GM18868 (cell line): ENCODE measurements around the gene STOML3.
"Not testable (repeated sequence)": the region's sequence is repeated elsewhere in the genome, so short reads cannot be mapped to it uniquely, and the experiment has no call there.

Source experiments
- ATAC-seq: cut with Tn5 transposase; IDR thresholded peaks from one replicate; pipeline ENCODE4 v1.9.1; 2021; ENCODE audit warnings: mild to moderate bottlenecking, moderate library complexity; ENCODE audit not compliant: unreplicated experiment

Gene STOML3

DNA sequence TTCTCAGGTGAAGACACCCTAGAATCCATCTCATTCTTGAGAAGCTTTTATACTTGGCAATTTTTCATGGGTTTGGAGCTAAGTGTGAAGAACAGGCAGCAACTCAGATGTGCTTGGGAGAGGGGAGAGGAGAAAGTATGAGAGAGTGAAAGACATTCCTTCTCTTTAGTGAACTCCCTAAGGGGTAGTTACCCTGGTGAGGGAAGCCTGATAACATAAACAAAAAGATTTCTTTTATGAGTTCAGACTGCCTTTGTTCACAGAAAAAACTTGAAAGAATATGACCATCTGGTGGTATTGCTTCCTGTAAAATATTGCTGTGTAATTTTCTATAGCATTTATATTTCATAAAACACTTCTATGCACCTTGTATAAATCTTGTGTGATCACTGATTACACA, at the start of gene STOML3:
TSS of gene STOML3 (minus strand) at position 139 of the 400 bp plus-strand sequence. CDS start at position 29, 110 bp downstream.
- no peak for ATAC-seq

DNA sequence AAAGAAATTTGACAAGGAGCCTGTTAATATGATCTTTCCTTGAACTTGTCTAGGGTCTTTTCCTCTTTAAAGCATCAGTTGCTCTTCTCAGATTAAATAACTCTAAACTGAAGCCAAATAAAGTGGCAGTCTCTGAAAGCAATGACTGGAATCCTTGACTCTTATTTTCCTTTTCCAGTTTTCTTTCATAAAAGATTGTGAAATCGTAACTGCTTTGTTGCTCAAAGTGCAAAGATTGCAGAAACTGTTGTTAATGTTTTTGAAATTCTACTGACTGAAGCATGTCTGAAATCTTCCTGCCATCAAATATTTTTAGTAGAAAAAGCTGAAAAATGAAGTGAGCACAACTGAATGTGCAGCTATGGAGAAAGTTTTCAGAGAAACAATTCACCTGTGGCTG, 49.6 kb upstream of the STOML3 start:
- no peak for ATAC-seq

DNA sequence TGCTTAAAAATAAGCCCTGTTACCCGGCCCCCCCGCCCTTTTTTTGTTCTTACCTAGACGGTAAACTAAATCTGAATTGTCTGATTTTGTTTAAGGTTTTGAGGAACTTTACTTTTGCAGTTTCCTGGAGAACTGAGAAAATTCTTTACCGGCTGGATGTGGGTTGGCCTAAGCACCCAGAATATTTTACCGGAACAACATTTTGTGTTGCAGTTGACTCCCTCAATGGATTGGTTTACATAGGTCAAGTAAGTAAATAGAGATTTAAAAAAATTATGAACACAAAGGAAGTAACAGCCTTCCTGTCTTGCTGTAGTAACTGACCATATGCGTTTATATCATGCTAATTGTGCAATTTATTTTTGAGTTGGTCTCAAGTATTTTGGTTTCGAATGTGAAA, 48.4 kb upstream of the STOML3 start:
- ATAC-seq, result no peak

GRCh38 chr13:39038569-39039030, 48.0 kb upstream of the STOML3 start:
- ATAC-seq, result peak; percentile 36

DNA sequence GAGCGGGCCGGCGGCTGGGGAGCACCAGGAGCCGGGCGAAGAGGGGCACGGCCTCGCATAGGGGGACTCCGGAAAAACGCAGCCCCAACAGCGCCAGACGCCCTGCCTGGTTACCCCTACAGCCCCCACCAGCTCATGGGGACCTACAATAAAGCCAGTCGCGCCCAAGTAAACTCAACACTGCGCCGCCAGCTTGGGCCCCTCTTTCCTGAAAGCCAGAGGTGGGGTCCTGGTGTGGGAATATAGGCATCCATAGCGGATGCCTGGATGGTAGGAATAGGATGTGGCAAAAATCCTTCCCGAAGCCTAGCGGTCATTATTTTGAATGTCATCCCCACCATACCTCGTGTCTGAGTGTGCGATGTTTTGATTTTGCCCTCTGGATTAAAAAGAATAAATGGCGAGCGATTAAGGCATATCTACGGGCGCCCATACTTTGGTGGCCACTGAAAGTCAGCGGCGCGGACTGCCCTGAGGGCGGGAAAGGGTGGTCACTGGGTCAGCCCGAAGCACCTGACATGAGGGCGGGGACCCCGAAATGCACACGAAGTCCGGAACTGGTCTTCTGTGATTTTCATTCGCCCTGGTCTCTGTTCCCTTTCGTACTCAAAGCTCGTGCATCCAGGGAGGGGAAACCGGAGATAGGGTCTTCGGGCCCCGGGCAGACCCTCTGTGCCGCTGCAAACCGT, 47.4 kb upstream of the STOML3 start, which contains the start of the genes NHLRC3 and PROSER1:
TSS of gene NHLRC3 (plus strand) at position 577 of the 689 bp plus-strand sequence. CDS start 184 bp downstream, outside the sequence.
TSS of gene PROSER1 (minus strand) at position 210 of the 689 bp plus-strand sequence. CDS start 847 bp downstream, outside the sequence.
- ATAC-seq, result peak; percentile 68

- peak; percentile 23 for ATAC-seq
Measured at GRCh38 chr13:39037410-39037879, 46.8 kb upstream of the STOML3 start.

- no peak for ATAC-seq
Measured at GRCh38 chr13:39036212-39036611, 45.6 kb upstream of the STOML3 start.

GRCh38 chr13:39035799-39036198, 45.2 kb upstream of the STOML3 start:
- no peak for ATAC-seq

GRCh38 chr13:39035204-39035603, 44.6 kb upstream of the STOML3 start:
- no peak for ATAC-seq

GRCh38 chr13:39034085-39034484, 43.5 kb upstream of the STOML3 start:
- ATAC-seq, result no peak

GRCh38 chr13:39032150-39032549, 41.5 kb upstream of the STOML3 start:
- ATAC-seq, result no peak

DNA sequence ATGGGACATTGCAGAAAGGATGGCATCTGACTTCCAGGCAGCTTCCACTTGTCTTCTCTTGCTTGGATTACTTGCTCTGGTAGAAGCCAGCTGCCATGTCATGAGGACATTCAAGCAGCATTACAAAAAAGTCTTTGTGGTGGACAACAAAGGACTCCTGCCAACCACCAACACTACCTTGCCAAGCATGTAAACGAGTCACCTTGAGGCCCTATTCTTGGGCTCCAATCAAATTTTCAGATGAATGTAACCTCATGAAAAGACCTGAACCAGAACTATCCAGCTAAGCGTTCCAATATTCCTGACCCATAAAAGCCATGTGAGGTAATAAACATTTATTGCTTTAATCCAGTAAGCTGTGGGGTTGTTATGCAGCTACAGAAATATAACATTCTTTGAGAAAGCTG, 34.8 kb upstream of the STOML3 start:
- ATAC-seq, result no peak

DNA sequence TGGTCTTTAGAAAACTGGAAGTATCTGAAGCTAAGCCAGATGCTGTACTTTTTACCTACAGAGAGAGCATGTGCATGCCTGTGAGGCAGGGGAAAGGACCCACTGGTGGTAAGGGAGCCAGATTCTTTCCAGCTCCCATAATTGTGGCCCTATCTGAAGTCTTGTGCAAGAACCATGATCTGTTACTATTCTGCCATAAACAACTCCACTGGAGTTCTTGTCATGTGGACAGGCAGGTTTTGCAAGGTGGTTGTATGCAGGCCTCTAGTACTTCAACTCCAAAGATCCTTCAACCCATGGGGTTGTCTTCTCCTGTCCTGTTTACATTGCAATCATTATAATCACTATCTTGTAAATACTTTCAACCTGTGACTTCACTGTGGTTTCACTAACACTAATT, 33.1 kb upstream of the STOML3 start:
- no peak for ATAC-seq

DNA sequence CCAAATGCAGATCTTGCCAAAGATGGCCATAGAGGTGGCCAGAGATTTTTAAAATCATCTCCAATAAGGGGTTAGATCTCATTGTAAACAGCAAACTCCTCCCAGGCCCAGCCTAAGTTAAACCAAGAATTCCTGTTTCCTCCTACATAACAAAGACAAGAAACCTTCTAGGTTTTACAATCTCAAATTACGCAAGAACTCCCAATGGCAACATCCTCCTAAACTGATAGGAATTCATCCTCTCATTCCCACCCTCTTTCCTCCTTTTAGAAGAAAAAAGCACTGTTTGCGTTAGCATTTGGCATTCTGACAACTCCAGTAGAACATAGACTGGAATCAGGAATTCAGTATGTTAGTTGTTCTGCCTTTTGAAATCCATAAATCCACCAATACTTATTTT, 32.7 kb upstream of the STOML3 start:
- ATAC-seq, result no peak

- no peak for ATAC-seq
Measured at GRCh38 chr13:39020853-39021462, 30.3 kb upstream of the STOML3 start.

DNA sequence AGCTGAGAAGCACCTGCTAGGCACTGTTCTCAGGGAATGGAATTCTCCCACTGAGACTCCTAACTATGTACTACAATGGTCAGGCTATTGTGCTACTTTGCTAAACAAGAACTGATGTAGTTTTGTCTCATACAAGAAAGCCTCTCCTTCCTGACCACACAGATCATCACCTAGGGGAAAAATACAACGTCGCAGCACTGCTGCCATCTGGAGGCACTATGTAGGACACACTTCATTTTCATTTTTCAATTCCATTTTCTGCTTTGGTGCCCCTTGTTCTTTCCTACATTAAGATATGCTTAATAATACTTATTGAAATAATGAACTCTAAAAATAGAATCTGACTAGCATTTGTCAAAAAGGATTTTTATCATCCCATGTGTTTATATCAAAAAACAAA, 26.2 kb upstream of the STOML3 start:
- ATAC-seq, result peak; percentile 81

DNA sequence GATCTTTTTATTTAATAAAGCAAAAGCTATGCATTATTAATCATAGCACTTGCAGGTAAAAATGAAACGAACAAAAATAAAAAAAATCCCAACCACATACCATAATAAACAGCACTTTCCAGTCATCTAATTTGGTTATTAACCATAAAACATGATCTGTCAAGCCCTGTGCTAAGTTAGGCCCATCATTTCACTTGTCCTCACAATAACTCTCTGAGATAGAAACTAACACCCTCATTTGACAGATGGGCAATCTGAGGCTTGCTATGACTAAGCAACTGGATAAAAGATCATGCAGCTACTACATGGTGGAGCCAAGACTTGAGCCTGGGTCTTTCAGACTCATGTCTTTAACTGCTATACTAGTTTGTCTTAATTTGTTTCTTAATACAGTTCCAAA, 25.5 kb upstream of the STOML3 start:
- ATAC-seq, result peak; percentile 87

DNA sequence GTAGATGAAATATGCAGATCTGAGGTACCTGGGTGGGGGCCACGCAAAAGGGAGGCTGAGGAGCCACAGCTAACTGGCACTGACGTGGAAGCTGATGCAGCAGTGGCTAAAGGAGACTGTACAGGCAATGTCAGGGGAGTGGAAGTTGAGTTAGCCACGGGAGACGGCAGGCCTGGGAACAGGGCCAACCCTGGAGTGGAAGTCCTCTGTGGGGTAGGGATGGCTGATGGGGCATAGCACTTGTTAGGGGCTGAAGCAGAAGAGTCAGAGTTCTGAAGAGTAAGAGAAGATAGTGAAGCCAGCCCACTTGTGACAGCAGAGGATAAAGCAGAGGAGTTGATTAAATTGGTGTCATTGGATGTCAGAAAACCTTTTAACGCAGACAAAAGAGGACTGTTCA, 22.8 kb upstream of the STOML3 start:
- no peak for ATAC-seq

DNA sequence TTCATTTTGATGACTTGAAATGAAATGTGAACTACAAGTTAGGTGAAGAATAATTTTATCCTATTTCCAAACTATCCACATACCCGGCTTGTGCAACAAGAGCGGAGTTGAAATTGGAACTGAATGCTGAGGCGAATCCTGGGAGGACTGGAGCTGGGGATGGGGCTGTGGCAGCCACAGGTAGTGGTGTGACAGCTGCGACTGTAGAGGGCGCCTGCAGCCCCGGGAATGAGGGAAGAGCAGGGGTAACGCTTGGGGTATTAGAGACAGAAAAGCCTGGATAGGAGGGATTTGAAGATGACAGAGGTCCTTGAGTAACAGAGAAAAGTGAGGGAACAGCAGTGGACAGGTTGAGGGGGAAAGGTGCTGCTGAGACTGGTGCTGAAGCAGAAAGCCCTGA, 22.0 kb upstream of the STOML3 start:
- no peak for ATAC-seq

DNA sequence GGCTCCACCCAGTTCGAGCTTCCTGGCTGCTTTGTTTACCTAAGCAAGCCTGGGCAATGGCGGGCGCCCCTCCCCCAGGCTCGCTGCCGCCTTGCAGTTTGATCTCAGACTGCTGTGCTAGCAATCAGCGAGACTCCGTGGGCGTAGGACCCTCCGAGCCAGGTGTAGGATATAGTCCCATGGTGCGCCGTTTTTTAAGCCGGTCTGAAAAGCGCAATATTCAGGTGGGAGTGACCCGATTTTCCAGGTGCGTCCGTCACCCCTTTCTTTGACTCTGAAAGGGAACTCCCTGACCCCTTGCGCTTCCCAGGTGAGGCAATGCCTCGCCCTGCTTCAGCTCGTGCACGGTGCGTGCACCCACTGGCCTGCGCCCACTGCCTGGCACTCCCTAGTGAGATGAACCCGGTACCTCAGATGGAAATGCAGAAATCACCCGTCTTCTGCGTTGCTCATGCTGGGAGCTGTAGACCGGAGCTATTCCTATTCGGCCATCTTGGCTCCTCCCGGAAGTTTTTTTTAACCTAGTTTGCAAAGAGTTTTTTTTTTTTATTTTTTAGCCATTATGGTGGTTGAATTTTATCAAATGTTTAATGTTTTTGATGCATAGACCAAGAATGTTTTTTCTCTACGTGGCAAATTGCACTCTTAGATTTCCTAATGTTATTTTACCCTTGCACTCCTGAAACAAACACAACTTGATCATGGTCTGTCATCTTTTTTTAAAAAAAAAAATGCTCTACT, 15.9 kb upstream of the STOML3 start:
- not testable (repeated sequence) for ATAC-seq

DNA sequence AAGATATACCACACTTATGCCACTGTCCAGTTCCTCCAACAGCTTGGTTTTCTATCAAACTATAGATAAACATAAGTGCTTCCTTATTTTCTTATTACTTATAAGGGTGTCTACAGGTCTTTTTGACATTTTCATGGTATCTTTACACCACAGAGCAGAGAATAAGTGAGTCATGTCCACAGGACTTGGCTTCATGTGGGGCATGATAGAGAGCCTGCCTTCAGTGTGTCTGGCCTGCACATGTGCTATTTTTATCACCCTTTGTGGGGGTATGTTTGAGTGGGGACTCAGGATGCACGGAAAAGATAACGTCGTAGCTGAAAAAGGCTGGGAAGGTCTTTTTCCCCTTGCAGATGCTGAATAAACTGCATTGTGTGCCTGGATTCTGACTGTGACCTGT, 8.1 kb upstream of the STOML3 start:
- no peak for ATAC-seq
